ENCODE data around the gene SCMH1. TPM values are rescaled to one million over a fixed set of nuclear protein-coding genes. Genes with fewer than 3 reads are reported as not detected.
"Not testable (repeated sequence)": the region's sequence is repeated elsewhere in the genome, so short reads cannot be mapped to it uniquely, and the experiment has no call there.

The SCMH1 gene
- total RNA-seq, 2 experiments from 2014 or later = 26.3 to 27.8 TPM

- Mint-ChIP-seq H3K27ac (no peak overlapping the region), H3K4me1 (peaks cover 19% of the 10 kb centered on the region), H3K27me3 (no peaks in the 10 kb centered on the region), H3K36me3 (peaks cover 2% of the 10 kb centered on the region), H3K9me3 (no peaks in the 10 kb centered on the region), H3K4me3 (no peak overlapping the region)
- no peak for DNase-seq
Measured at GRCh38 chr1:41238311-41238988, 3.7 kb downstream of the SCMH1 start.

DNA sequence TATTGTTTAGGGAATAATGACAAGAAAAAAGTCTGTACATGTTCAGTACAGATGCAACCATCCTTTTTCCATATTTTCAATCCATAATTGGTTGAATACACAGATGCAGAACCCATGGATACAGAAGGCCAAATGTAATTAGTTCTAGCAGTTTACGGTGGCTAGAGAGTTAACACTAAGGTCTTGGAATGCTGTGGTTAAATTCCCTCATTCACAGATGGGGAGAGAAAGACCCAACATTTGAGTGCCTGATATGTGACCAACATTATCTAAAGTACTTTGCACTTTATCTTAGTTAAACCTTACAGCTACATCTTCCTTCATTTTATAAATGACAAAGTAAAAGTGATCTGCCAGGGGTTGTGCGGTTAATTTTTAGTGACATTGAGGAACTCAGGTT is 5.3 kb downstream of the SCMH1 start:
- no peaks in the 10 kb centered on the region for H3K27me3 Mint-ChIP-seq
- H3K27ac Mint-ChIP-seq = no peak overlapping the region

DNA sequence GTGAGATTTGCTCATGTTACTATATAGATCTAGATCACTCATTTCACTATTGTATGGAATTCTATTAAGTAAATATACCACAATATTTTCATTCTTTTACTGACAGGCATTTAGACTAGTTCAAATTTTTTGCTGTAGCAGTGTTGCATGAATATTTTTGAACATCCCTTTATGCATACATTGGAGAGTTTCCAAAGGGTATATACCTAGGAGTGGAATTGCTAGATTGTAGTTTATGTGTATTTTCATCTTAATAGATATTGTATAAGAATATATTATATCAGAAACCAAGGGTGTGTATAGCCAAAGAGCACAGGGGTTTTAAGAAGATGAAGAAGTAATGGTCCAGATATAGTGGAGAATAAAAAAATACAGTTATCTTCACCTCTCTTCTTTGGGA is 6.2 kb downstream of the SCMH1 start:
- Mint-ChIP-seq H3K4me1 (peaks cover 14% of the 10 kb centered on the region), H3K27me3 (no peaks in the 10 kb centered on the region), H3K36me3 (peaks cover 2% of the 10 kb centered on the region), H3K4me3 (no peak overlapping the region), H3K27ac (no peak overlapping the region), H3K9me3 (no peaks in the 10 kb centered on the region)
- DNase-seq = no peak

More for the DNA sequence above, 5.3 kb downstream of the SCMH1 start:
- Mint-ChIP-seq H3K9me3 (no peaks in the 10 kb centered on the region), H3K4me3 (no peak overlapping the region), H3K36me3 (peaks cover 2% of the 10 kb centered on the region), H3K4me1 (peaks cover 16% of the 10 kb centered on the region)
- no peak for DNase-seq

DNA sequence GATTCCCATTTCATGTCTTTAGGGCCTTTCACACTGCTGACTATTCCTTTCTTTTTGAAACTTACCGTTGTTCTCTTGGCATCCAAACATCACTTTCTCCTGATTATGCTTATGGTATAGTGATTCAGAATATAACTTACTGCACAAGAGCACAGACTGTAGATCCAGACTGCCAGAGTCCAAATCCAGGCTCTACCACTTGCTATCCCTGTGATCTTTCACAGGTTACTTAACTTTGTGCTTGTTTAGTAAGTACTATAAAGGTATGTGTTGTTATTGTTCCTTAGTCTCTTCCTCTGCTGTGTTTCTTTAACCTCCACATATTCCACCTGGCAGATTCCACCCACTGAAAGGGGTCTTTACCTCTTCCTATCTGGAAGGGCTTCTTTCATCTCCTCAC is 8.4 kb downstream of the SCMH1 start:
- Mint-ChIP-seq H3K27me3 (no peaks in the 10 kb centered on the region), H3K27ac (no peak overlapping the region), H3K4me3 (no peak overlapping the region), H3K36me3 (peaks cover 10% of the 10 kb centered on the region), H3K9me3 (no peaks in the 10 kb centered on the region), H3K4me1 (peaks cover 10% of the 10 kb centered on the region)
- no peak for DNase-seq

GRCh38 chr1:41232305-41232704 is 9.8 kb downstream of the SCMH1 start:
- peaks cover 11% of the 10 kb centered on the region for H3K4me1 Mint-ChIP-seq
- no peak overlapping the region for H3K27ac Mint-ChIP-seq
- no peaks in the 10 kb centered on the region for H3K9me3 Mint-ChIP-seq
- no peak overlapping the region for H3K4me3 Mint-ChIP-seq
- H3K27me3 Mint-ChIP-seq = no peaks in the 10 kb centered on the region
- no peak for DNase-seq
- peaks cover 10% of the 10 kb centered on the region for H3K36me3 Mint-ChIP-seq

GRCh38 chr1:41230656-41231055 is 11.4 kb downstream of the SCMH1 start:
- Mint-ChIP-seq H3K27ac (no peak overlapping the region), H3K27me3 (no peaks in the 10 kb centered on the region), H3K36me3 (peaks cover 8% of the 10 kb centered on the region), H3K4me1 (peaks cover 10% of the 10 kb centered on the region), H3K9me3 (no peaks in the 10 kb centered on the region), H3K4me3 (no peak overlapping the region)
- DNase-seq = no peak

DNA sequence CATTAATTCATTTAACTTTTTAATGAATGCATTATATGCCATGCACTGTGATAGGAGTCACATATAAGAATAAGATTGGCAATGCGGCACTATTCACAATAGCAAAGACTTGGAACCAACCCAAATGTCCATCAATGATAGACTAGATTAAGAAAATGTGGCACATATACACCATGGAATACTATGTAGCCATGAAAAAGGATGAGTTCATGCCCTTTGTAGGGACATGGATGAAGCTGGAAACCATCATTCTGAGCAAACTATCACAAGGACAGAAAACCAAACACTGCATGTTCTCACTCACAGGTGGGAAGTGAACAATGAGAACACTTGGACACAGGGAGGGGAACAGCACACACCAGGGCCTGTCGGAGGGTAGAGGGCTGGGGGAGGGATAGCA is 12.9 kb downstream of the SCMH1 start:
- H3K27me3 Mint-ChIP-seq, H3K9me3 Mint-ChIP-seq, DNase-seq, H3K4me3 Mint-ChIP-seq, H3K27ac Mint-ChIP-seq: not testable (repeated sequence)
- peaks cover 13% of the 10 kb centered on the region for H3K36me3 Mint-ChIP-seq
- H3K4me1 Mint-ChIP-seq = peaks cover 14% of the 10 kb centered on the region

- Mint-ChIP-seq H3K4me3 (no peak overlapping the region), H3K9me3 (no peaks in the 10 kb centered on the region)
Measured at GRCh38 chr1:41226815-41227434, 15.2 kb downstream of the SCMH1 start.

GRCh38 chr1:41225495-41225894 is 16.6 kb downstream of the SCMH1 start:
- no peaks in the 10 kb centered on the region for H3K27me3 Mint-ChIP-seq
- H3K36me3 Mint-ChIP-seq = peaks cover 25% of the 10 kb centered on the region
- DNase-seq = no peak
- peaks cover 4% of the 10 kb centered on the region for H3K9me3 Mint-ChIP-seq
- no peak overlapping the region for H3K4me3 Mint-ChIP-seq
- H3K4me1 Mint-ChIP-seq = peaks cover 18% of the 10 kb centered on the region
- no peak overlapping the region for H3K27ac Mint-ChIP-seq

More at GRCh38 chr1:41226815-41227434, 15.2 kb downstream of the SCMH1 start:
- H3K27ac Mint-ChIP-seq = no peak overlapping the region
- no peaks in the 10 kb centered on the region for H3K27me3 Mint-ChIP-seq
- no peak for DNase-seq
- H3K4me1 Mint-ChIP-seq = peaks cover 17% of the 10 kb centered on the region
- H3K36me3 Mint-ChIP-seq = peaks cover 15% of the 10 kb centered on the region

DNA sequence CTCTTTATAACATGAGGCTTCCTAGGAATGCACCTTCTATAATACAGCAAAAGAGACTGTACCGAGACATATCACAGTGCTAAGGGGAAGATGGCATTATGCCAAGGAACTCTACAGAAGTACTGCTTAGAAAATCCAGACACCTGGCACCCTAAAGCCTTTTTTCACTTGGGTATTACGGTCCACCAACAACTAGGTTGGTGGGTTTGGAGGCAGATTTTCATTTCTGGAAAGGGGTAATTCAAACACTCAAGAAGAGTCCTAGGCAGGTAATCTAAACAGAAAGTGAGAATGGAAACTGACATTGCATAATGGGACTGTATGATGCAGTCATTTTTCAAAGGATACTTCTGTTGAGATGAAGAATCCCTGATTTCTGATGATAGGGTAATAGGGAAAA is 19.6 kb downstream of the SCMH1 start:
- DNase-seq = no peak
- Mint-ChIP-seq H3K36me3 (peaks cover 46% of the 10 kb centered on the region), H3K4me3 (no peak overlapping the region), H3K27ac (no peak overlapping the region), H3K9me3 (peaks cover 21% of the 10 kb centered on the region), H3K27me3 (no peaks in the 10 kb centered on the region), H3K4me1 (peaks cover 15% of the 10 kb centered on the region)

DNA sequence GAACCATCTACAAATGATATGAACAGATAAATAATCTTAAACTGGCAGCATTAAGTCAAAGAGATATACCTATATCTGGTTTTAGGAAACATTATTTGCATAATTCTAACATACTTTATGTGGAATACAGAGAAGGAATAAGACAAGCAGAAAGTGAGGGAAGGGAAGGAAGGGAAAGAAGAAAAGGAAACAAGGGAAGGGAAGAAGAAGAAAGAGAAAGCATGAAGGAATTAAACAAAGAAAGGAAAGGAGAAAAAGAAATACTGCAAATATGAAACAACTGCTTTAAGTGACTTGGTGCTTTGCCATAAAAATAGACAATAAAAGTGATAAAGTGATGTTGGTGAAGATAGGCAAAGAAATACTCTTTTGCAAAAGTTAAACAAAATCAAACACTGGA is 20.1 kb downstream of the SCMH1 start:
- H3K4me3 Mint-ChIP-seq = no peak overlapping the region
- no peak overlapping the region for H3K27ac Mint-ChIP-seq
- DNase-seq = no peak
- peaks cover 15% of the 10 kb centered on the region for H3K4me1 Mint-ChIP-seq
- H3K36me3 Mint-ChIP-seq = peaks cover 51% of the 10 kb centered on the region
- H3K27me3 Mint-ChIP-seq = no peaks in the 10 kb centered on the region
- peaks cover 26% of the 10 kb centered on the region for H3K9me3 Mint-ChIP-seq

- Mint-ChIP-seq H3K4me3 (no peak overlapping the region), H3K36me3 (peaks cover 55% of the 10 kb centered on the region), H3K9me3 (peaks cover 28% of the 10 kb centered on the region), H3K4me1 (peaks cover 7% of the 10 kb centered on the region), H3K27ac (no peak overlapping the region), H3K27me3 (no peaks in the 10 kb centered on the region)
- DNase-seq = no peak
Measured at GRCh38 chr1:41218152-41218551, 24.0 kb downstream of the SCMH1 start.

DNA sequence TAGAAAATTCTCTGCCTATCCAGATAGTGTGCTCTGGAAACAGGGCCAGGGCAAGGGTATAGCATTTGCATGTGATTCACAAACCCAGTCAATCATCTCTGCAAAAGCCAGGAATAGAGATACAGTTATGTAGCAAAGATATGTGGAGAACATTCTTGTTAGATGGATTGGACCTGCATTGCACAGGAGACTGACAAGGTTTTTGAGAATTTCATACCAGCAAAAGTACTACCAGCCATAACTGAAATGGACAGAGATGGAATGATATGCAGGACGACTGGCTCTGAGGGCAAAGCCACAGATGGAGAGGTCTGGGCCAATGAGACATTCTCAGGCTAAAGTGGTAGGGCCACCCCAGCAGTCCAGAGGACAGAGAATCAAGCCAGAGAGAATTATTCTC is 24.7 kb downstream of the SCMH1 start:
- Mint-ChIP-seq H3K36me3 (peaks cover 56% of the 10 kb centered on the region), H3K27ac (no peak overlapping the region), H3K4me3 (no peak overlapping the region), H3K4me1 (peaks cover 5% of the 10 kb centered on the region), H3K9me3 (peaks cover 28% of the 10 kb centered on the region), H3K27me3 (no peaks in the 10 kb centered on the region)
- no peak for DNase-seq

DNA sequence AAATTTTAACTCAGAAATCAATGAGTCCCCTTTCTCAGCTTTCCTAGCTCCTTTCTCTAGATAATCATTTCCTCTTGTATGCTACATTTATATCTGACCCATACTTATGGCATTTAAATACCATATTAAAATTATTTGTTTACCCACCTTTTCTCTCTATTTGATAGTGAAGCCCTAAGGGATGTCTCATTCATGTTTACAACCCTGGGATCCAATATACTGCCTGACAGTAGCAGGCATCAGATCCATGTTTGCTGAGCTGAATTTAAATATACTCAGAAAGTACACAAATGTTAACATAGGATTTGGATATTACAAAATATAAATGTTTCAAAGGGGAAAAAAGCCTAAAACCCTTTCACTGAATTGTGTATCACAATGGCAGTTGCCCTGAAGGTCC is 26.5 kb downstream of the SCMH1 start:
- Mint-ChIP-seq H3K27me3 (no peaks in the 10 kb centered on the region), H3K4me1 (no peaks in the 10 kb centered on the region), H3K36me3 (peaks cover 56% of the 10 kb centered on the region), H3K9me3 (peaks cover 28% of the 10 kb centered on the region), H3K4me3 (no peak overlapping the region), H3K27ac (no peak overlapping the region)
- DNase-seq = no peak

DNA sequence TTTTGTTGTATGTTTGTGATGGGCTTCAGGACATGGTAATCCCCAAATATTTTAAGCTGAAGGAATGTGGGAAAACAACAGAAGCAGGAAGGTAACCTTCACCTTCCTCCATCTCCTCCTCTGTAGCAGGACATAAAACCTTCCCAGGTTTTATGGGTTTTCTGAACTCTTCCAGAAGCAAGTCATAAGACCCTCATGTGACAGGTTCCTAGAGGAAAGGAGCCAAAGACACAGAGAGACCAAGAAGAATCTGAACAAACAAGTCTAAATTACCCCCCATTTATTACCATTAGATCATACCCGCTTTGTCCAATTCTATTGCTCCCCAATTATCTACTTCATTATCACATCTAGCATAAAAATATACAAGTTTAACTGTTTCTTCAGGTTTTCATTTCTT is 28.8 kb downstream of the SCMH1 start:
- peaks cover 51% of the 10 kb centered on the region for H3K36me3 Mint-ChIP-seq

GRCh38 chr1:41211608-41212007 is 30.5 kb downstream of the SCMH1 start:
- H3K4me3 Mint-ChIP-seq, DNase-seq, H3K27me3 Mint-ChIP-seq, H3K27ac Mint-ChIP-seq, H3K4me1 Mint-ChIP-seq: not testable (repeated sequence)
- Mint-ChIP-seq H3K9me3 (peaks cover 21% of the 10 kb centered on the region), H3K36me3 (peaks cover 41% of the 10 kb centered on the region)

More for the DNA sequence above, 28.8 kb downstream of the SCMH1 start:
- H3K27ac Mint-ChIP-seq = no peak overlapping the region
- peaks cover 2% of the 10 kb centered on the region for H3K4me1 Mint-ChIP-seq
- H3K27me3 Mint-ChIP-seq = no peaks in the 10 kb centered on the region
- H3K9me3 Mint-ChIP-seq = peaks cover 30% of the 10 kb centered on the region
- no peak for DNase-seq
- H3K4me3 Mint-ChIP-seq = no peak overlapping the region

All from activated naive CD8-positive, alpha-beta T cell treated with anti-CD3 and anti-CD28 coated beads for 36 hours (primary cell).